OCI-M2 (cell line): ENCODE measurements around the gene TTC22.

Source experiments
- DNase-seq: peaks from one replicate; lab custom pipeline; 2025; ENCODE audit not compliant: unreplicated experiment; lab: John Stamatoyannopoulos, UW

TTC22 gene

GRCh38 chr1:54754045-54754444 lies 47.1 kb downstream of the TTC22 start:
- no peak for DNase-seq

DNA sequence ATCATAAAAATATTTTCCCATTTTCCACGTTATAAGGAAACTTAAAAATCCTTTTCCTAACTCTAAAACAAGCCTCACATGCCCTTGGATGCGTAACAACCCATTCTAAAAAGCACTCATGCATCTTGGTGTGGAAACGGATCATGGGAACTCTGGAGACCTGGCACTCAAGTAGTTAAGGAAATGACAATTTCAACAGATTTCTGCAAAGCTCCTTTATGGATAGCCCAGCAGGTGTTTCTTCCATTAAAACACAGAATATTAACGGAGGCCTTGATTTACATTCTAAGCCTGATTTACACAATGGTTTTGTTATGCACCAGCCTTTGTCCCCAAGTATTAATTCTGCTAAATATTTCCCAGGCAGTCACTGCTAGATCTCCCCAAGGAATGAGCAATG lies 49.7 kb downstream of the TTC22 start:
- DNase-seq, result no peak

GRCh38 chr1:54750596-54750995 lies 50.5 kb downstream of the TTC22 start:
- no peak for DNase-seq

DNA sequence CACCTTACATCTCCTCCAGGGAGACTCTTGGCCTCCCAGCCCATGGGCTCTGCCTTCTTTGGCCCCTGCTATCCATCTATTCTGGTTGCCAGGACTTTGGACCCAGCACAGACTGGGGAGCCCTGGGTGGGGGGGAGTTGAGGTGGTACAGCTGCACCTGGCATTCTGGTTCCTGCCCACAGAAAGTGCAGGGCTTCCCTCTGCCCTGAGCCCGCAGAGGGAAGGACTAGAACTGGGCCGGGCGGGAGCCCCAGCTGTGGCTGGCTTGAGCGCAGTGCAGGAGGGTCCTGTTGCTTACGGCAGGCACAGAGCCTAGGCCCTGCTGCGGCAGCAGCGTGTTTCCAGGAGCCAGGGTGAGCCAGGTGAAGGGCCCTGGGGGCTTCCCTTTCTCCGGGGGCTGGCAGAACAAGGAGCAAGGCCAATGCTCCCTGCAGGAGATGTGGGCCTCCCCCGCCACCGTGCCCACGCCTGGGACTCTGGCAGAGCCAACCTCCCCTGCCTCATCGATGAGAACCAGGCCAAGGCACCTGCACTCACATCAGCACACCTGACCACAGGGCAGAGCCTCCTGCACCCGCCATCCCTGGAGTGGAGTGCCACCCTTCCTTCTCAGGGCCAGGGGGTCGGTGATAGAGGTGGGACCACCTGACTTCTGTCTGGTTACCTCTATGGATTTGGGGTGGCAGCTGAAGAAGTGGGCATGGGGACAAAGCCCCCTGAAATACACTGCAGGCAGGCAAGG lies 52.9 kb downstream of the TTC22 start:
- DNase-seq, result no peak

- no peak for DNase-seq
Observed at GRCh38 chr1:54745864-54746263, 55.3 kb downstream of the TTC22 start.

- DNase-seq, result no peak
Observed at GRCh38 chr1:54745274-54745673, 55.8 kb downstream of the TTC22 start.

DNA sequence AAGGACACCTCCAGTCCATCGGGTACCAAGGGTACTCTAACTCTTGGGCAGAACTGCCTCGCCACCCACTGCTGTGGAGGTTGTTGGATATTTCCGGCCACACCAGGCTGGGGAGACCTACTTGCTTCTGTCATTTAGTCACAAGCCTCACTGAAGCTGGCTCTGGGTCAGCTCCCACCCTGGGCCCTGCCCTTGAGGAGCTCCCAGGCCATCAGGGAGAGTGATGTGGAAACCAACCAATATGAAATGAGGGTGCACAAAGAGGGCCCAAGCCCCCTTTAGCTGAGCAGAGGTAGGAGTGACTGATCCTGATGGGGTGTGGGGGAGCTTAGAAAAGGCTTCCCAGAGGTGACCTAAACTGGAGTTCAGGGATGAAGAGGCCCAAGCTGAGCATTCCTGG lies 56.4 kb downstream of the TTC22 start:
- DNase-seq, result no peak

- DNase-seq, result no peak
Observed at GRCh38 chr1:54743416-54744226, 57.5 kb downstream of the TTC22 start.

DNA sequence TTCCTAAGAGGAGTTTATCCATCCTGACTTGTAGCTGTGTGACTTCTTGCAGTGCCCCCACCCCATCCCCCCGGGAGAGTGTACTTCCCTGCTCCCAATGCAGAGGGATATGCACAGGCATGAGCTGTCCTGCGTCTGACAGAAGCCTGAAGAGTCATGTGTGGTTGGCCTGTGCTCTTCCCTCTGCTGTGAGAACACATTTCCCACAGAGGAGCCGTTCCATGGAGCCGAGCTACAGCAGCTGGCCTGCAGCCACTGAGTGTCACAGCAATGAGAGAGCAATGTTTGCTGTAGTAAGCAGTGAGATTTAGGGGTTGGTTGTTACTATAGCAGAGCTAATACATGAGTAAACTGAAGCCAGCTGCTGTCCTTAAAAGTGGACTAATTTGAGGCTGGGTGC lies 58.8 kb downstream of the TTC22 start:
- DNase-seq, result no peak

DNA sequence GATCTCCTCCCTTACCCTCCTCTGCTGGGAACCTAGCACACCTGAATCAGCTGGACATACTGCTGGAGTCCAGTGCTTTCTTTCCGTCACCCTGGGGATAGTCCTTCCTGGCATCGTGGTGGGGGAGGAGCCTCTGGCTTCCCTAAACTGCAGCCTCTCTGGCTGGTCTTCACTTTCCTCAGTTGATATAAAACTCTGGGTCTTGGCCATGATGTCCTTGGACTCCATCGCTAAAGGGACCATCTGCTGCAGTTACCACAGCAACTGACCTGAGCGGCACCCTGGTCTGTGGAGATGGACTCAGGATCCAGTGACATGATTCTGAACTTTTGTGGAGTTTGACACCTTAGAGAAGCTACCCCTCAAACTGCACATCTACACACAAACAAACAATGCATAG lies 59.6 kb downstream of the TTC22 start:
- DNase-seq, result no peak

DNA sequence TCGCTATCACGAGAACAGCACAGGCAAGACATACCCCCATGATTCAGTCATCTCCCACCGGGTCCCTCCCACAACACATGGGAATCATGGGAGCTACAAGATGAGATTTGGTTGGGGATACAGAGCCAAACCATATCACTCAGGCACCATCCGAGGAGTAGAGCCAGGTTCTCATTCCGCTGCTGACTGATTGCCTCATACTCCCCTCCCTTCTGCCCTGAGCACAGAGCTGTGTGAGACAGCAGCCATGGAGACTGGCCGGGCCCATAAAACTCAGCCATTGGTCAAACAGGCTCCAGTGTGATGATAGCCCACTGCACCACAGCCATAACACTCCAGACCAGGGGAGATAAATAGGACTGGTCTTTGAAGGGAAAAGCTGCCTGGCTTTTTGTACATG lies 62.9 kb downstream of the TTC22 start:
- DNase-seq, result no peak

GRCh38 chr1:54736685-54737084 lies 64.4 kb downstream of the TTC22 start:
- DNase-seq, result no peak
